Body of pancreas (tissue), 4 donors: ENCODE results near the gene ACSL1.

Experiments
- POLR2A ChIP-seq, 3 donors: fragments of 450-650 bp; IDR thresholded peaks; one replicate each; pipeline ENCODE4 v1.6.1; 2016; ENCODE audit warnings: antibody characterized with exemption in 3 of 3, mild to moderate bottlenecking in 2 of 3
- TF ChIP-seq, protein P1 (sequence below), 7 experiments: fragments of 450-650 bp in 4 of 7; fragments of 200-600 bp in 3 of 7; sonication (generic) in 3 of 7; IDR thresholded peaks; one replicate each; pipeline ENCODE4 v1.5.1; 2016 to 2019; ENCODE audit warnings: antibody characterized with exemption in 7 of 7

- TF ChIP-seq, protein P1, sequence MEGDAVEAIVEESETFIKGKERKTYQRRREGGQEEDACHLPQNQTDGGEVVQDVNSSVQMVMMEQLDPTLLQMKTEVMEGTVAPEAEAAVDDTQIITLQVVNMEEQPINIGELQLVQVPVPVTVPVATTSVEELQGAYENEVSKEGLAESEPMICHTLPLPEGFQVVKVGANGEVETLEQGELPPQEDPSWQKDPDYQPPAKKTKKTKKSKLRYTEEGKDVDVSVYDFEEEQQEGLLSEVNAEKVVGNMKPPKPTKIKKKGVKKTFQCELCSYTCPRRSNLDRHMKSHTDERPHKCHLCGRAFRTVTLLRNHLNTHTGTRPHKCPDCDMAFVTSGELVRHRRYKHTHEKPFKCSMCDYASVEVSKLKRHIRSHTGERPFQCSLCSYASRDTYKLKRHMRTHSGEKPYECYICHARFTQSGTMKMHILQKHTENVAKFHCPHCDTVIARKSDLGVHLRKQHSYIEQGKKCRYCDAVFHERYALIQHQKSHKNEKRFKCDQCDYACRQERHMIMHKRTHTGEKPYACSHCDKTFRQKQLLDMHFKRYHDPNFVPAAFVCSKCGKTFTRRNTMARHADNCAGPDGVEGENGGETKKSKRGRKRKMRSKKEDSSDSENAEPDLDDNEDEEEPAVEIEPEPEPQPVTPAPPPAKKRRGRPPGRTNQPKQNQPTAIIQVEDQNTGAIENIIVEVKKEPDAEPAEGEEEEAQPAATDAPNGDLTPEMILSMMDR (IDR thresholded peaks at IDR 0.05) = no peak
- no peak for TF ChIP-seq POLR2A (IDR thresholded peaks at IDR 0.05)
Measured at GRCh38 chr4:184863916-184864315, 38.1 kb upstream of the ACSL1 start.
